Colonic mucosa (tissue), 4 donors: ENCODE measurements around the gene PTPN18. TPM values are rescaled to one million over a fixed set of nuclear protein-coding genes. Genes with fewer than 3 reads are reported as not detected.
A peak's percentile ranks its signal among the peaks of the same experiment; 100 is the strongest.
"Not testable (repeated sequence)": the region's sequence is repeated elsewhere in the genome, so short reads cannot be mapped to it uniquely, and the experiment has no call there.

Source experiments
- DNase-seq: peaks from one replicate; pipeline ENCODE4 v3.0.0-alpha.2; 2020
- H3K27ac ChIP-seq: fragments of 200-600 bp; one replicate; pipeline ENCODE4 v1.8.0; 2021
- H3K27me3 ChIP-seq: fragments of 200-600 bp; one replicate; pipeline ENCODE4 v1.8.0; 2021
- H3K36me3 ChIP-seq: fragments of 200-600 bp; one replicate; pipeline ENCODE4 v1.8.0; 2021
- H3K4me1 ChIP-seq: fragments of 200-600 bp; one replicate; pipeline ENCODE4 v1.8.0; 2021; ENCODE audit warnings: mild to moderate bottlenecking
- H3K4me3 ChIP-seq: fragments of 200-600 bp; one replicate; pipeline ENCODE4 v1.8.0; 2021
- H3K9ac ChIP-seq, 2 donors: one replicate each; pipeline ENCODE4 v1.7.0; 2013; ENCODE audit warnings: control low read depth in 2 of 2, low read depth in 2 of 2, low read length in 2 of 2
- H3K9me3 ChIP-seq: fragments of 200-600 bp; one replicate; pipeline ENCODE4 v1.8.0; 2021
- intact Hi-C: fragments of 100-400 bp; cut with DNase I; formaldehyde crosslinking; loops from one replicate; pipeline ENCODE4 v1.14.1; 2022
- total RNA-seq, 2 donors: library from RNA; stranded (reverse); fragmentation: NEBNext Ultra II Directional in 1 of 2; extraction: Animal tissue kit (Norgen Biotek cat#: 25700) in 1 of 2; gene quantifications; one replicate each; pipeline ENCODE4 v1.2.1, GENCODE V29; 2021
- TF ChIP-seq, protein P1 (sequence below): fragments of 200-600 bp; IDR thresholded peaks from one replicate; pipeline ENCODE4 v1.8.0; 2022; ENCODE audit warnings: antibody characterized with exemption, mild to moderate bottlenecking
- donor health status: healthy.
- donor health status: DM: no; HTN: no; CAD: no.
- donor health status: DM: no; HTN: no; CAD: no.

The PTPN18 gene
- total RNA-seq, 2 donors from 2014 or later: 85.0 to 160 TPM

DNA sequence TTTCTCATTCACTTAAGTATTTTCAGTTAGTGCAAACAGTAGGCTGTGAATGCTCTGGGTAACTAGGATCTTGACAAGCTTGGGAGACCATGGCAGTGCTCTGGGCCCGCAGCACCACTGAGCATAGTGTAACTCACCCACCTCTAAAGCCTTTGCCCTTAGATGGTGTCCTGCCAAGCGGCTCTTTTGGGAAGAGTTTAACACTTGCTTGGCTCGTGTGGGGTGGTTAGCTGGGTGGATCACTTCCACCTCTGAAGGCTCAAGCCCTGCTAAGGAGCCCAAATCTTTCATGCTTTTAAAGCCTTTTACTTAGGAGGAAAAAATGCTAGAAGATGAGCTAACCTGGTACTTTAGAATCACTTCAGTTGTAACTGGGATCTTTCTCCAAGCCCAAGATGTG, 33.9 kb downstream of the PTPN18 start:
- no peaks in the 10 kb centered on the region for H3K4me1 ChIP-seq
- H3K4me3 ChIP-seq: no peak overlapping the region
- H3K27ac ChIP-seq: peak overlapping the region; percentile 92
- intact Hi-C loops: no loop called here
- no peaks in the 10 kb centered on the region for H3K9me3 ChIP-seq
- DNase-seq: no peak
- no peaks in the 10 kb centered on the region for H3K36me3 ChIP-seq
- no peak overlapping the region for H3K9ac ChIP-seq
- TF ChIP-seq, protein P1, sequence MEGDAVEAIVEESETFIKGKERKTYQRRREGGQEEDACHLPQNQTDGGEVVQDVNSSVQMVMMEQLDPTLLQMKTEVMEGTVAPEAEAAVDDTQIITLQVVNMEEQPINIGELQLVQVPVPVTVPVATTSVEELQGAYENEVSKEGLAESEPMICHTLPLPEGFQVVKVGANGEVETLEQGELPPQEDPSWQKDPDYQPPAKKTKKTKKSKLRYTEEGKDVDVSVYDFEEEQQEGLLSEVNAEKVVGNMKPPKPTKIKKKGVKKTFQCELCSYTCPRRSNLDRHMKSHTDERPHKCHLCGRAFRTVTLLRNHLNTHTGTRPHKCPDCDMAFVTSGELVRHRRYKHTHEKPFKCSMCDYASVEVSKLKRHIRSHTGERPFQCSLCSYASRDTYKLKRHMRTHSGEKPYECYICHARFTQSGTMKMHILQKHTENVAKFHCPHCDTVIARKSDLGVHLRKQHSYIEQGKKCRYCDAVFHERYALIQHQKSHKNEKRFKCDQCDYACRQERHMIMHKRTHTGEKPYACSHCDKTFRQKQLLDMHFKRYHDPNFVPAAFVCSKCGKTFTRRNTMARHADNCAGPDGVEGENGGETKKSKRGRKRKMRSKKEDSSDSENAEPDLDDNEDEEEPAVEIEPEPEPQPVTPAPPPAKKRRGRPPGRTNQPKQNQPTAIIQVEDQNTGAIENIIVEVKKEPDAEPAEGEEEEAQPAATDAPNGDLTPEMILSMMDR: no peak
- H3K27me3 ChIP-seq: no peaks in the 10 kb centered on the region

DNA sequence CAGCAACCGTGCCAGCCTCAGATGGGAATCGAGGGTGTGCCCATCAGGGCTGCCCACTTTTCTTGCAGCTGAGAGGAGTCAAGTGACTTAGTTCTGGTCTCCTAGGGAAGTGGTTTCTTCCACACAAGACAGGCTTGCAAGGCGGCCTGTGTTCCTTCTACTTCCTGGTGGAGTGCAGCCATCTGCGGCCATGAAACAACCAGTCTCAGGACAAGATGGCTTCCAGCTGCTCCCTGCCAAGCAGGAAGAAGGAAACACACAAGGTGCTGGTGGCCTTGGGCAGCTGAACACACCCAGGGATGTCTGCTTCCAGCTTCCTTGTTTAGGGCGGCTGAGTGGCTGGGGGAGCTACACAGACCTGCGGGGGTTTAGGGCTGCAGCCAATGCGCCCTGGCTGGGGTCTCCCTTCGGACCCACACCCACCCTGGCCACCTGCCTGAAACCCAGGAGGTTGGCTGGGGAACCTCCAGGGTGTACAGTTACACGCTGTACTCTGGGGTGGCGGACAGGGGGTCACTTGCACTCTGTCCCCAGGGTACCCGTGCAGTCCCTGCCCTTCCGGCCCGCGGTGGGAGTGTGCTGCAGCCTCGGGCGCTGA, 34.7 kb downstream of the PTPN18 start:
- Histone ChIP-seq H3K36me3 (no peaks in the 10 kb centered on the region), H3K27ac (peak overlapping the region; percentile 92), H3K4me1 (no peaks in the 10 kb centered on the region), H3K9me3 (no peaks in the 10 kb centered on the region), H3K27me3 (no peaks in the 10 kb centered on the region), H3K9ac (peak overlapping the region; percentile 82 to 90), H3K4me3 (peak overlapping the region; percentile 65)
- DNase-seq: peak; percentile 71
- intact Hi-C loops: no loop called here
- TF ChIP-seq, protein P1: no peak

DNA sequence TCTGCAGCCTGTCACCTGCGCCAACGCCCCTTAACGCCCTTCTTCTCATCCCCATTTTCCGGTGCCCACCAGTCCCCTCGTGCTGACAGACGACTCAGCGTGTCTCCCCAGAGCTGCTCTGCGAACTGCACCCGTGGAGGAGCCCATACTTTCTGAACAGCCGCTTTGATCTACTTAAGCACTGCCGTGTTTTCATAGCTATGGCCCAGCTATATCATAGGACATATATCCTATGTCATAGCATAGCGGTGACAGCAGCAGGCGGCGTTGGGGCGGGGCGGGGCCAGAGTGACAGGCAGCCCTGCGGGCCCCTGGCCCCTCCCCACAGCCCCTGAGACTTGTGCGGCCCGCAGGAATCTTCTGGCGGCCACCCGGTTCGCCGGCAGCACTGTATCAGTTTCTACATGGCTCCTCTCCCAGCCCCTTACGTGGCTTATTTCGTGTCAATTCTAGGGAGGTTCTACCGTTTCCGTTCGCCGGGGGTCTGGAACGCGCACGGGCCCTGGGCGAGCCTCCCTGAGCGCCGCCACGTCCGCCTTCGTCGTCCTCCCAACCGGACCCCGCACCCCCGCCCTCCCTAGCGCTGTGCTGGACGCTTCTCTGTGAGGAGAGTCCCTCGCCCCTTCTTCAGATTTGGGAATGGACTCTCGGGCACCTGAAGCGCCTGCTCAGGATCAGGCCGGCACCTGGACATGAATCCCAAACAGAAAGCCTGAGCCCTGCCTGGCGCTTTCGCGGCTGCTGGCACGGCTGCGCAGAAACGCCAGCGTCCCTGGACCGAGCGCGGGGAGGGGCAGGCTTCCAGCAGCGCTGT, 35.4 kb downstream of the PTPN18 start:
- H3K4me1 ChIP-seq: no peaks in the 10 kb centered on the region
- intact Hi-C loops: no loop called here
- peak overlapping the region; percentile 92 for H3K27ac ChIP-seq
- no peaks in the 10 kb centered on the region for H3K36me3 ChIP-seq
- no peaks in the 10 kb centered on the region for H3K9me3 ChIP-seq
- H3K27me3 ChIP-seq: no peaks in the 10 kb centered on the region
- peak overlapping the region; percentile 82 to 90 for H3K9ac ChIP-seq
- TF ChIP-seq, protein P1: no peak
- peak overlapping the region; percentile 65 for H3K4me3 ChIP-seq
- DNase-seq: peak; percentile 95

DNA sequence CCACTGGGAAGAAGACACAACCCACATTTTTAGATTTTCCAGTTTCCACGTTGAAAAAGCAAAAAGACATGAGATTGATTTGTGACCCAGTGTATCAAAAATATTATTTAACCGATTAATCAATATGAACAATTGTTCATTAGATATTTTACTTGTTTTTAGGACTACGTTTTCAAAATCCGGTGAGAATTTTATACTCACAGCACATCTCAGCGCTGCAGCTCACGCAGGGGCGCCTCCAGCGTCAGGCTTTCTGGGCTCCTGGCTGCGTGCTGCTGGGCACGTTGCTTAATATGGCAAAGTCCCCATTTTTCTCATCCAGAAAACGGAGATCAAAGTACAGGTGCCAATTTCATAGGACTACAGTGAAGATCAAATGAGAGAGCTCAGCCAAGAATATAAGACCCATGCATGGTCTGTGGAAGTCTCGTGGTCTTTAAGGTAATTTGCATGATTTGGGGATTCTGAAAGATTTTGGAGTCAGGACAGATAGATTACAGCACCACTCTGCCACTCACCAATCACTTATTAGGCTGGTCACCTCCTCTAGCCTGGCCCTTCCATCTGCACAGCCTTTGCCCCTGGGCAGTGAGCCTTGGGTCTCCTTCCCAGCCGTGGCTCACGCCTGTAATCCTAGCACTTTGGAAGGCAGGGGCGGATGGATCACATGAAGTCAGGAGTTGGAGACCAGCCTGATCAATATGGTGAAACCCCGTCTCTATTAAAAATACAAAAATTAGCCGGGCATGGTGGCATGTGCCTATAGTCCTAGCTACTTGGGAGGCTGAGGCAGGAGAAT, 36.2 kb downstream of the PTPN18 start:
- Histone ChIP-seq H3K4me3 (peak overlapping the region; percentile 65), H3K27ac (peak overlapping the region; percentile 92), H3K9ac (peak overlapping the region in 1 of 2 donors; percentile 90), H3K36me3 (no peaks in the 10 kb centered on the region), H3K27me3 (no peaks in the 10 kb centered on the region), H3K4me1 (no peaks in the 10 kb centered on the region), H3K9me3 (no peaks in the 10 kb centered on the region)
- intact Hi-C loops: no loop called here
- TF ChIP-seq, protein P1: no peak
- DNase-seq: peak; percentile 40

DNA sequence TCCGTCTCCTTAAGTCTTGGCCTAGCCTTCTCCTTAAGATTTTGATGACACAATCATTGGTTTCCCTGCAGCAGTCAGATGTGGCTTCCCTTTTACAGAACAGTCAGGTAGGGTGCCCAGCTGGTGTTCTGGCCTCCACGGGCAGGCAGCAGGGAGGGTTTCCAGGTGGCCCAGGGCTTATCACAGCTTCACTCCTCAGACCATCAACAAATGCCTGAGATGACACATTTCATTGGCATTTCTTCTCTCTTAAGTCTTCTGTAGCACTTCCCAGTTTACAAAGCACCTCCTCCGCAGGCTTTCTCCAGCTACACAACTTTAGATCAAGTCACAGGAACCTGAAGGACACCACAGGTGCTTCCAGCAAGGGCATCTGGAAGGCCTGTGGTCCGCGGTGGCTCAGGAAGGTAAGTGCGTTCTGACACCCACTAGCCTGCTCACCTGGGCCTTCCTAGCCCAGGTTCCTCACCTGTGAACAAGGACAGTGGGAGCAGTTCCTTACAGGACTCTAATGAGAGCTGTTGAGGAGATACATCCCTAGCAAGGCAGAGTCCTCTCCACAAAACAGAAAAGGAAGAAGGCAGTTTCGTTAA, 37.6 kb downstream of the PTPN18 start:
- Histone ChIP-seq H3K27me3 (no peaks in the 10 kb centered on the region), H3K27ac (no peak overlapping the region), H3K4me1 (no peaks in the 10 kb centered on the region), H3K9ac (no peak overlapping the region), H3K9me3 (no peaks in the 10 kb centered on the region), H3K4me3 (no peak overlapping the region), H3K36me3 (no peaks in the 10 kb centered on the region)
- TF ChIP-seq, protein P1: no peak
- intact Hi-C loops: no loop called here
- no peak for DNase-seq

DNA sequence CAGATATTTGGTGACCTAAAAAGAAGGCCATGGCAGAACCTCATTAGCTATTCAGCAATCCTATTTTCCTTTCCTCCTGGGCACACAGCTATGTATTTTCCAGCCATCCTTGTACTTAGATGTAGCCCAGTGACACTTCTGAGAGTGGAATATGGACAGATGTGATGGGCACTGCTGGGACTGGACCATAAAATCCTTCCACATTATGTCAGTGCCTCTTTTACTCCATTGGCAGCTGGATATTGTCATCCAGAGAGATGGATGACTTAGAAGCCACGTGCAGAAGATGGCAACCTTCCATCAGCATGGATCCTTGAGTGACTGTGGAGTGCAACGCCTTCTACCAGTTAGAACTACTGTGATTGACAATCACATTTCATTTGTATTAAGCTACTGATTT, 50.4 kb downstream of the PTPN18 start:
- H3K4me3 ChIP-seq, H3K27me3 ChIP-seq, H3K9me3 ChIP-seq, DNase-seq, H3K4me1 ChIP-seq, intact Hi-C loops, H3K27ac ChIP-seq, H3K9ac ChIP-seq, H3K36me3 ChIP-seq: not testable (repeated sequence)

DNA sequence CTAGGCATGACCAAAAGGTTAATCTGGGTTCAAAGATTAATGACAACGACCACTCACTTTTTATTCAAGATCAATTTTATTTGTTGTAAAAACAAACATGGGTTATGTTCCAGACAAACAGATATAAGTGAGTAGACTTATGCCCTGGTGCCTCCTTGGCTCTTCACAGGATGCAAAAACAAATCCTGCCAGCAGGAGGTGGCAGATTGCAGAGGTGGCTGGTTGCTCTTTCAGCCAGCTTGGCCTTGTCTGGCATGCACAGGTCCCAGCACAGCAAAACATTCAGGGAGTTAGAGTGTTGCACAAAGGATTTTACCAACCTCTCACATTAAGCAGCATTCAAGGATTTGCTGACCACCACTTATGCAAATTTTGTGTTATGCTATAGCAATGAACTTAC, 60.8 kb downstream of the PTPN18 start:
- H3K36me3 ChIP-seq, H3K9ac ChIP-seq, H3K4me1 ChIP-seq, H3K27ac ChIP-seq, H3K4me3 ChIP-seq, H3K9me3 ChIP-seq, H3K27me3 ChIP-seq, intact Hi-C loops: not testable (repeated sequence)
- DNase-seq: peak; percentile 56

DNA sequence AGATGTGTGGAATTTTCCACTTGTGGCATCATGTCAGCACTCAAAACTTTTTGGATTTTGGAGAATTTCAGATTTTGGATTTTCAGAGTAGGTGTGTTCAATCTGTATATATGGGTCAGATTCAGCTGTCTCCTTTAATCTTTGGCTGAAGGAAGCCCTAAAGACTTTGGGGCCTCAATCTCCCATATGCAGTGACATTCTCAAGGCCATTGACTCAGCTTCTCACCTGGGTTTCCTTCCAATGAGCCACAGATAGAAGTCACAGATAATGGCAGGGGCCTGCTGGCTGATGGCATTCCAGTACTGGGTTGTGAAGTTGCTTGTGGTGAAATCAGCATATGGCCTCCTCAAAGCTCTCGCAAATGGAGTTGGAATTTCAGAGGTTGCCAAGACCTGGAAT, 63.0 kb downstream of the PTPN18 start:
- not testable (repeated sequence) for H3K27me3 ChIP-seq, H3K9me3 ChIP-seq

More for the DNA sequence above, 63.0 kb downstream of the PTPN18 start:
- H3K9ac ChIP-seq, intact Hi-C loops, H3K4me3 ChIP-seq, DNase-seq, H3K36me3 ChIP-seq, H3K4me1 ChIP-seq, H3K27ac ChIP-seq: not testable (repeated sequence)
